GM12874 (cell line): Measurements from ENCODE around the gene TPCN1.

ENCODE experiments used
- TF ChIP-seq, protein P1 (sequence below): IDR thresholded peaks from 2 replicates; pipeline ENCODE4 v1.5.1; 2011; ENCODE audit warnings: low read depth, mild to moderate bottlenecking, control low read depth, low read length, moderate library complexity; ENCODE audit not compliant: insufficient read depth

Gene TPCN1

DNA sequence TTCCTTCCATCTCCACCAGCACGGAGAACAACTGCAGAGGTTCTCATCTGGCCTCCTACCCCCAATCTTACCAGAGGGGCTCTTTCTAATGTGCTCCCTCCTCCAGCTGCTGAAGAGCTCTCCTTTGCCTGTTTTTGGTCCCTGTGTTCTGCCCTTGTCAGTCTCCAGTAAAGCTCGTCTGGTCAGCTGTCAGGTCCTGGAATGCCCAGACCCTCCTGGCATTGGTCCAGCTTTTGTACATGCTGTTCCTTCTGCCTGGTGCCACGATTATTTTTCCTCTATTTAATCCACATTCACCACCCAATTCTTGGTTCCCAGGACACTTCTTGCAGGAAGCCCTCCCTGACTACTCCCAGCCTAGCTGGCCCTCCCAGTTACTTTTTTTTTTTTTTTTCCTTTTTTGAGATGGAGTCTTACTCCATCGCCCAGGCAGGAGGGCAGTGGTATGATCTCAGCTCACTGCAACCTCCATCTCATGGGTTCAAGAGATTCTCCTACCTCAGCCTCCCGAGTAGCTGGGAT is 107.2 kb downstream of the TPCN1 start:
- TF ChIP-seq, protein P1, sequence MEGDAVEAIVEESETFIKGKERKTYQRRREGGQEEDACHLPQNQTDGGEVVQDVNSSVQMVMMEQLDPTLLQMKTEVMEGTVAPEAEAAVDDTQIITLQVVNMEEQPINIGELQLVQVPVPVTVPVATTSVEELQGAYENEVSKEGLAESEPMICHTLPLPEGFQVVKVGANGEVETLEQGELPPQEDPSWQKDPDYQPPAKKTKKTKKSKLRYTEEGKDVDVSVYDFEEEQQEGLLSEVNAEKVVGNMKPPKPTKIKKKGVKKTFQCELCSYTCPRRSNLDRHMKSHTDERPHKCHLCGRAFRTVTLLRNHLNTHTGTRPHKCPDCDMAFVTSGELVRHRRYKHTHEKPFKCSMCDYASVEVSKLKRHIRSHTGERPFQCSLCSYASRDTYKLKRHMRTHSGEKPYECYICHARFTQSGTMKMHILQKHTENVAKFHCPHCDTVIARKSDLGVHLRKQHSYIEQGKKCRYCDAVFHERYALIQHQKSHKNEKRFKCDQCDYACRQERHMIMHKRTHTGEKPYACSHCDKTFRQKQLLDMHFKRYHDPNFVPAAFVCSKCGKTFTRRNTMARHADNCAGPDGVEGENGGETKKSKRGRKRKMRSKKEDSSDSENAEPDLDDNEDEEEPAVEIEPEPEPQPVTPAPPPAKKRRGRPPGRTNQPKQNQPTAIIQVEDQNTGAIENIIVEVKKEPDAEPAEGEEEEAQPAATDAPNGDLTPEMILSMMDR, result no peak

DNA sequence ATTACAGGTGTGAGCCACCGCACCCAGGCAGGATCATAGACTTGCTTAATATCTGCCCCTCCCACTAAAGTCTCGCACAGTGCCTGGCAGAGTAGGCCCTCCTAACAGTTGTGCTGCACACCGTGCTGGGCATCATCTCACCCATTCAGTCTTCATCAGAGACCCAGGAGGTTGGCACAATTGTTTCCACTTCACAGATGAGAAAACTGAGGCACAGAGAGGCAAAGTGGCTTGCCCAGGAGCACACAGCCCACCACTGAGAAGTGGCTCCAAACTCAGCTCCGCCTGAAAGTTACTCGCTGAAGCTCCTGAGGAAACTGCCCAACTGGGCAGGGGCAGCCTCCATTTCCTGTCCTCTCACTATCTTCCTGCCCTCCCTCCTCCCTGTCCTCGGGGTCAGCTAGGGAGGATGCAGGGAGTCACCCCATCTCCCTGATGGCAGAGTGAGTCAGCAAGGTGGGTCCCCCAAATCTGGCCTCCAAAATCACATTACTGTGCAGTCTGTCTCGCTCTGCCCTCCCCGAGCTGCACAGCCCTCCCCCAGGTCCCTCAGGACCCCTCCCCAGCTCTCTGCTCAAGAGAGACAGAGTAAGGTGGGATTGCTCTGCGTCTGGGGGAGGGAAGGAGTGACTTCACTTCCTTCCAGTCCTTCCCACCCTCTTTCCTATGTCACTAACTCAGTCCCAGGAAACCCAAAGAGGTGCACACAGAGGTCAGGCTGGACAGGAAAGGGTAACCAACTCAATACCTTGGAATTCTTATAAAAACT is 107.9 kb downstream of the TPCN1 start:
- TF ChIP-seq, protein P1, result no peak

GRCh38 chr12:113329791-113330417 is 108.6 kb downstream of the TPCN1 start:
- TF ChIP-seq, protein P1, result no peak

GRCh38 chr12:113330505-113330904 is 109.2 kb downstream of the TPCN1 start:
- TF ChIP-seq, protein P1, result no peak

- TF ChIP-seq, protein P1, result no peak
Observed at GRCh38 chr12:113332688-113333417, 111.6 kb downstream of the TPCN1 start.

- TF ChIP-seq, protein P1, result no peak
Observed at GRCh38 chr12:113333418-113333750, 112.1 kb downstream of the TPCN1 start.
